SK-N-SH treated with all-trans-retinoic acid at 6 μM for 48 hours (cell line): ENCODE measurements around the gene HERC4.

Experiments
- ARNTL ChIP-seq: fragments of 450-650 bp; formaldehyde crosslinking; IDR thresholded peaks from 2 replicates; pipeline ENCODE4 v1.5.0; 2020; ENCODE audit warnings: low read depth, mild to moderate bottlenecking, moderate library complexity, borderline replicate concordance
- BACH2 ChIP-seq: fragments of 250-450 bp; sonication (Bioruptor Pico); IDR thresholded peaks from 2 replicates; pipeline ENCODE4 v1.9.0; 2021; ENCODE audit warnings: mild to moderate bottlenecking, borderline replicate concordance
- CREB5 ChIP-seq: fragments of 250-450 bp; sonication (Bioruptor Pico); IDR thresholded peaks from 2 replicates; pipeline ENCODE4 v1.5.1; 2020; ENCODE audit warnings: low read depth, mild to moderate bottlenecking, moderate library complexity
- GLIS3 ChIP-seq: fragments of 250-450 bp; sonication (Bioruptor Pico); IDR thresholded peaks from 2 replicates; pipeline ENCODE4 v1.5.0; 2020; ENCODE audit warnings: mild to moderate bottlenecking, moderate library complexity
- PATZ1 ChIP-seq: fragments of 250-450 bp; sonication (Bioruptor Pico); IDR thresholded peaks from 2 replicates; pipeline ENCODE4 v1.8.0; 2020; ENCODE audit warnings: mild to moderate bottlenecking, moderate library complexity, borderline replicate concordance
- ZFP30 ChIP-seq: fragments of 450-650 bp; formaldehyde crosslinking; IDR thresholded peaks from 2 replicates; pipeline ENCODE4 v1.5.0; 2022; ENCODE audit warnings: mild to moderate bottlenecking, moderate library complexity
- ZNF565 ChIP-seq: fragments of 450-650 bp; formaldehyde crosslinking; conservative IDR thresholded peaks from 2 replicates; pipeline ENCODE4 v1.5.0; 2020; ENCODE audit warnings: low read depth, mild to moderate bottlenecking, moderate library complexity
- ZNF70 ChIP-seq: fragments of 450-650 bp; formaldehyde crosslinking; IDR thresholded peaks from 2 replicates; pipeline ENCODE4 v1.5.0; 2020; ENCODE audit warnings: mild to moderate bottlenecking, moderate library complexity
- ZNF8 ChIP-seq: fragments of 450-650 bp; formaldehyde crosslinking; IDR thresholded peaks from 2 replicates; pipeline ENCODE4 v1.5.0; 2020; ENCODE audit warnings: mild to moderate bottlenecking, moderate library complexity

GRCh38 chr10:67935223-67935622, 139.9 kb downstream of the HERC4 start:
- TF ChIP-seq PATZ1 (no peak), ZFP30 (CRISPR knock-in tag) (no peak), ZNF70 (CRISPR knock-in tag) (no peak), CREB5 (CRISPR knock-in tag) (no peak), ARNTL (CRISPR knock-in tag) (no peak), ZNF565 (no peak), GLIS3 (CRISPR knock-in tag) (no peak), BACH2 (CRISPR knock-in tag) (no peak), ZNF8 (CRISPR knock-in tag) (no peak)
